ENCODE results near the gene ATF7IP.
A peak's percentile ranks its signal among the peaks of the same experiment; 100 is the strongest.
"Not testable (repeated sequence)": the region's sequence is repeated elsewhere in the genome, so short reads cannot be mapped to it uniquely, and the experiment has no call there.

The ATF7IP gene

GRCh38 chr12:14384783-14385638 lies 19.5 kb downstream of the ATF7IP start:
- DNase-seq: peak; percentile 32 to 36

GRCh38 chr12:14387219-14387871 lies 21.9 kb downstream of the ATF7IP start:
- DNase-seq: no peak

- no peak for DNase-seq
Measured at GRCh38 chr12:14390449-14390848, 25.0 kb downstream of the ATF7IP start.

- no peak for DNase-seq
Measured at GRCh38 chr12:14390870-14391530, 25.5 kb downstream of the ATF7IP start.

GRCh38 chr12:14393751-14394150 lies 28.3 kb downstream of the ATF7IP start:
- DNase-seq: no peak

GRCh38 chr12:14394317-14395073 lies 29.0 kb downstream of the ATF7IP start:
- DNase-seq: no peak

GRCh38 chr12:14395074-14395778 lies 29.7 kb downstream of the ATF7IP start:
- no peak for DNase-seq

- no peak for DNase-seq
Measured at GRCh38 chr12:14396071-14396470, 30.6 kb downstream of the ATF7IP start.

- DNase-seq: no peak
Measured at GRCh38 chr12:14399871-14400270, 34.4 kb downstream of the ATF7IP start.

- DNase-seq: no peak
Measured at GRCh38 chr12:14400599-14400998, 35.1 kb downstream of the ATF7IP start.

- not testable (repeated sequence) for DNase-seq
Measured at GRCh38 chr12:14401267-14401666, 35.8 kb downstream of the ATF7IP start.

GRCh38 chr12:14402697-14403096 lies 37.2 kb downstream of the ATF7IP start:
- DNase-seq: no peak

GRCh38 chr12:14403293-14403692 lies 37.8 kb downstream of the ATF7IP start:
- no peak for DNase-seq

- DNase-seq: no peak
Measured at GRCh38 chr12:14403711-14404196, 38.3 kb downstream of the ATF7IP start.

GRCh38 chr12:14405407-14405806 lies 39.9 kb downstream of the ATF7IP start:
- not testable (repeated sequence) for DNase-seq

GRCh38 chr12:14408208-14408607 lies 42.7 kb downstream of the ATF7IP start:
- no peak for DNase-seq

- no peak for DNase-seq
Measured at GRCh38 chr12:14410177-14410576, 44.7 kb downstream of the ATF7IP start.

GRCh38 chr12:14410841-14411569 lies 45.5 kb downstream of the ATF7IP start:
- DNase-seq: no peak

- no peak for DNase-seq
Measured at GRCh38 chr12:14416658-14417057, 51.2 kb downstream of the ATF7IP start.

GRCh38 chr12:14417715-14418114 lies 52.2 kb downstream of the ATF7IP start:
- peak; percentile 34 to 41 for DNase-seq

- DNase-seq: no peak
Measured at GRCh38 chr12:14418451-14418890, 53.0 kb downstream of the ATF7IP start.

Data from stimulated activated CD4-positive, alpha-beta T cell treated with anti-CD3 and anti-CD28 coated beads, Interleukin-2, amount 100 ng/mL, for 48 hours (primary cell).